H9 (cell line): ENCODE results near the gene ALOX5. TPM values are rescaled to one million over a fixed set of nuclear protein-coding genes. Genes with fewer than 3 reads are reported as not detected.

Experiments used
- DNase-seq: peaks from one replicate; pipeline ENCODE4 v3.0.0-alpha.2; 2017
- H2AFZ ChIP-seq: one replicate; pipeline ENCODE4 v1.6.1; 2013; ENCODE audit warnings: mild to moderate bottlenecking, low read length, control low read depth, moderate library complexity
- H2AK5ac ChIP-seq: 2 replicates; pipeline ENCODE4 v1.6.1; 2013; ENCODE audit warnings: low read length, control low read depth, mixed read lengths; ENCODE audit not compliant: insufficient read length
- H2BK120ac ChIP-seq: one replicate; pipeline ENCODE4 v1.6.1; 2013; ENCODE audit warnings: low read depth, mild to moderate bottlenecking, low read length, control low read depth, inconsistent platforms; ENCODE audit not compliant: poor library complexity, severe bottlenecking
- H2BK12ac ChIP-seq: 2 replicates; pipeline ENCODE4 v1.6.1; 2013; ENCODE audit warnings: low read length, control low read depth, mixed read lengths, low read depth; ENCODE audit not compliant: insufficient read length
- H2BK15ac ChIP-seq: 2 replicates; pipeline ENCODE4 v1.6.1; 2013; ENCODE audit warnings: low read depth, low read length, control low read depth
- H2BK20ac ChIP-seq: one replicate; pipeline ENCODE4 v1.6.1; 2013; ENCODE audit warnings: low read depth, mild to moderate bottlenecking, low read length, control low read depth, inconsistent platforms; ENCODE audit not compliant: poor library complexity, severe bottlenecking
- H2BK5ac ChIP-seq: 2 replicates; pipeline ENCODE4 v1.6.1; 2013; ENCODE audit warnings: low read length, control low read depth, mixed read lengths; ENCODE audit not compliant: insufficient read length
- H3K14ac ChIP-seq: 2 replicates; pipeline ENCODE4 v1.6.1; 2013; ENCODE audit warnings: low read length, control low read depth; ENCODE audit not compliant: insufficient read depth
- H3K18ac ChIP-seq: 2 replicates; pipeline ENCODE4 v1.6.1; 2013; ENCODE audit warnings: low read depth, mild to moderate bottlenecking, mixed read lengths, low read length, control low read depth; ENCODE audit not compliant: insufficient read length
- H3K23ac ChIP-seq: 2 replicates; pipeline ENCODE4 v1.6.1; 2013; ENCODE audit warnings: low read length, control low read depth, mixed read lengths, low read depth; ENCODE audit not compliant: insufficient read length
- H3K23me2 ChIP-seq: 2 replicates; pipeline ENCODE4 v1.6.1; 2013; ENCODE audit warnings: low read depth, mild to moderate bottlenecking, mixed read lengths, low read length, control low read depth; ENCODE audit not compliant: insufficient read length, poor library complexity, severe bottlenecking
- H3K27ac ChIP-seq: 2 replicates; pipeline ENCODE4 v1.5.1; 2013; ENCODE audit warnings: low read length, control low read depth, mixed read lengths, low read depth; ENCODE audit not compliant: insufficient read length
- H3K27me3 ChIP-seq: 2 replicates; pipeline ENCODE4 v1.6.1; 2013; ENCODE audit warnings: low read length, control low read depth, inconsistent platforms; ENCODE audit not compliant: insufficient read depth
- H3K4ac ChIP-seq: 2 replicates; pipeline ENCODE4 v1.6.1; 2013; ENCODE audit warnings: low read depth, mild to moderate bottlenecking, control low read depth, inconsistent platforms, low read length, moderate library complexity
- H3K4me1 ChIP-seq: 2 replicates; pipeline ENCODE4 v1.6.1; 2013; ENCODE audit warnings: low read length, control low read depth, inconsistent platforms; ENCODE audit not compliant: insufficient read depth
- H3K4me2 ChIP-seq: 2 replicates; pipeline ENCODE4 v1.6.1; 2013; ENCODE audit warnings: low read length, control low read depth, mixed read lengths; ENCODE audit not compliant: insufficient read length, insufficient read depth
- H3K56ac ChIP-seq: 2 replicates; pipeline ENCODE4 v1.6.1; 2013; ENCODE audit warnings: low read depth, mild to moderate bottlenecking, mixed read lengths, low read length, control low read depth; ENCODE audit not compliant: insufficient read length
- H3K79me1 ChIP-seq: 2 replicates; pipeline ENCODE4 v1.6.1; 2013; ENCODE audit warnings: low read depth, mild to moderate bottlenecking, moderate library complexity, low read length, control low read depth, inconsistent platforms; ENCODE audit not compliant: insufficient read depth, poor library complexity, severe bottlenecking
- H3K79me2 ChIP-seq: 2 replicates; pipeline ENCODE4 v1.6.1; 2013; ENCODE audit warnings: low read length, control low read depth, inconsistent platforms; ENCODE audit not compliant: insufficient read depth
- H3K9ac ChIP-seq: 2 replicates; pipeline ENCODE4 v1.6.1; 2013; ENCODE audit warnings: low read length, control low read depth, mixed read lengths; ENCODE audit not compliant: insufficient read length; ENCODE audit errors: extremely low read depth
- H3K9me3 ChIP-seq: one replicate; pipeline ENCODE4 v1.6.1; 2013; ENCODE audit warnings: low read depth, low read length, inconsistent platforms; ENCODE audit not compliant: control insufficient read depth
- H3T11ph ChIP-seq: one replicate; pipeline ENCODE4 v1.6.1; 2013; ENCODE audit warnings: mild to moderate bottlenecking, low read length, control low read depth, inconsistent platforms
- H4K20me1 ChIP-seq: one replicate; pipeline ENCODE4 v1.6.1; 2013; ENCODE audit not compliant: control insufficient read depth, insufficient read length, insufficient read depth
- H4K5ac ChIP-seq: 2 replicates; pipeline ENCODE4 v1.6.1; 2013; ENCODE audit warnings: low read depth, mild to moderate bottlenecking, mixed read lengths, low read length, control low read depth; ENCODE audit not compliant: insufficient read length
- H4K8ac ChIP-seq: replicated peaks from 2 replicates; pipeline ENCODE4 v1.6.1; 2013; ENCODE audit warnings: low read length, control low read depth, mixed read lengths, low read depth; ENCODE audit not compliant: insufficient read length
- H4K91ac ChIP-seq: 2 replicates; pipeline ENCODE4 v1.6.1; 2013; ENCODE audit warnings: low read depth, mild to moderate bottlenecking, moderate library complexity, mixed read lengths, low read length, control low read depth; ENCODE audit not compliant: insufficient read length
- H3K27ac Mint-ChIP-seq, 3 experiments: 2 replicates in 2 of 3; 3 replicates in 1 of 3; pipeline ENCODE4 v1.8.0; 2020 to 2021; ENCODE audit warnings: mixed read lengths in 3 of 3, mild to moderate bottlenecking in 1 of 3, moderate library complexity in 1 of 3
- H3K27me3 Mint-ChIP-seq: 2 replicates; pipeline ENCODE4 v1.8.0; 2021; ENCODE audit warnings: low read depth, mild to moderate bottlenecking, moderate library complexity, mixed read lengths
- H3K36me3 Mint-ChIP-seq, 3 experiments: 2 replicates in 2 of 3; 3 replicates in 1 of 3; pipeline ENCODE4 v1.8.0; 2020 to 2021; ENCODE audit warnings: low read depth in 3 of 3, mixed read lengths in 3 of 3; ENCODE audit not compliant: insufficient read depth in 1 of 3
- H3K4me1 Mint-ChIP-seq, 2 experiments: 2 replicates each; pipeline ENCODE4 v1.8.0; 2020; ENCODE audit warnings: mixed read lengths in 2 of 2
- H3K4me3 Mint-ChIP-seq, 2 experiments: 2 replicates in 1 of 2; 3 replicates in 1 of 2; pipeline ENCODE4 v1.8.0; 2020 to 2021; ENCODE audit warnings: mild to moderate bottlenecking in 2 of 2, mixed read lengths in 2 of 2, moderate library complexity in 1 of 2
- H3K9me3 Mint-ChIP-seq, 2 experiments: 2 replicates in 1 of 2; 3 replicates in 1 of 2; pipeline ENCODE4 v1.8.0; 2020; ENCODE audit warnings: mild to moderate bottlenecking in 2 of 2, mixed read lengths in 2 of 2, moderate library complexity in 1 of 2
- WGBS: extraction: QIAGEN DNeasy Blood & Tissue Kit; methylation state at CpG from one replicate; pipeline ENCODE4 v1.1.7; 2013; ENCODE audit warnings: missing lambda C conversion rate, low lambda C conversion rate, mixed read lengths; ENCODE audit not compliant: insufficient read length; ENCODE audit errors: extremely low coverage; 5-methylcytosine and 5-hydroxymethylcytosine counted together
- total RNA-seq: library from RNA; stranded (reverse); gene quantifications from 2 replicates; pipeline ENCODE4 v1.2.1, GENCODE V29; 2021
- TF ChIP-seq, protein P1 (sequence below): fragments of 200-600 bp; sonication (generic); conservative IDR thresholded peaks from 3 replicates; pipeline ENCODE4 v1.8.0; 2021; ENCODE audit warnings: antibody characterized with exemption, mild to moderate bottlenecking

ALOX5 gene
- total RNA-seq, 1 experiment from 2014 or later: 3.7 TPM

DNA sequence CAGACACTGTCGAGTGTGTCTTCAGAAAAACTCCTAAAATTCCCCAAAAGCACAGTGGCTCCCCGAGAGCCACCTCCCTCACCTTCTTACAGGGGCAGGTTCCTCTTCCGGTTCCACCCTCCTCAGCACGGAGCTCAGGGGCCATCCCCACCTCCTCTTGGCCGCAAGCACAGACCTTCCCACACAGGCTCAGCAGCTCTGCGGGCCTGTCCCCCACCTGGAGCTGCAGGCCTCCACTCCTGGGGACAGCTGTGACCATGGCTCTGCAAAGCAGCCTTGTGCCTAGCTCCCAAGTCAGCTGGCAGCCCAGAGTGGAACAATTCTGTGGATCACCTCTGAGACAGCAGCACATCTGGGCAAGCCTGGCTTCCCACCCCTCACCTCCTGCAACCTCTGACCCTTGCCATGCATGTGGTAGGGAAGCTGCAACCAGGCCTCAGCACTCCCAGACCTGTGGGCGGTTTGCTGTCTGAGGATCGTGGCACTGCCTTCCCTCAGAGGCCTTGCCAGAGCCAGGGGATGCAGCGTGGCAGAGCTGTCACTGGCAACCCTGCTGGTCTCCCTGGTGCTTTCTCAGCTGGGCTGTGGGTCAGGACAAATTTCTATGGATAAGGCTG, 79.7 kb downstream of the ALOX5 start:
- Histone ChIP-seq H3K14ac (no peak overlapping the region; the same call in 1 of the 2 replicates), H4K8ac (no peak overlapping the region), H4K91ac (no peak overlapping the region), H3K18ac (no peak overlapping the region), H2BK20ac (no peak overlapping the region), H4K20me1 (no peaks in the 10 kb centered on the region), H3K4me1 (no peaks in the 10 kb centered on the region), H3K27ac (no peak overlapping the region), H2BK120ac (no peak overlapping the region), H2BK5ac (no peak overlapping the region), H3K23me2 (no peaks in the 10 kb centered on the region), H2AK5ac (no peak overlapping the region), H2BK15ac (no peak overlapping the region), H4K5ac (no peak overlapping the region), H3T11ph (no peak overlapping the region), H2AFZ (no peak overlapping the region), H3K9ac (no peak overlapping the region), H3K27me3 (no peaks in the 10 kb centered on the region), H3K4ac (no peak overlapping the region), H3K56ac (no peak overlapping the region), H3K23ac (no peak overlapping the region), H3K79me1 (no peaks in the 10 kb centered on the region), H3K9me3 (no peaks in the 10 kb centered on the region), H3K4me2 (no peak overlapping the region), H2BK12ac (no peak overlapping the region), H3K79me2 (no peaks in the 10 kb centered on the region)
- no peak overlapping the region for H3K4me3 Mint-ChIP-seq
- DNase-seq: no peak
- H3K27ac Mint-ChIP-seq: peak overlapping the region in 2 of 3 experiments; percentile 33 to 49; a peak in 3 of 7 replicates
- H3K9me3 Mint-ChIP-seq: peaks cover 0 to 3% of the 10 kb centered on the region in 2 experiments; a peak in 1 of 5 replicates
- peaks cover 0 to 3% of the 10 kb centered on the region in 2 experiments; a peak in 2 of 4 replicates for H3K4me1 Mint-ChIP-seq
- H3K36me3 Mint-ChIP-seq: peaks cover 0 to 6% (median 0%) of the 10 kb centered on the region in 3 experiments; a peak in 3 of 7 replicates
- H3K27me3 Mint-ChIP-seq: no peaks in the 10 kb centered on the region
- TF ChIP-seq, protein P1, sequence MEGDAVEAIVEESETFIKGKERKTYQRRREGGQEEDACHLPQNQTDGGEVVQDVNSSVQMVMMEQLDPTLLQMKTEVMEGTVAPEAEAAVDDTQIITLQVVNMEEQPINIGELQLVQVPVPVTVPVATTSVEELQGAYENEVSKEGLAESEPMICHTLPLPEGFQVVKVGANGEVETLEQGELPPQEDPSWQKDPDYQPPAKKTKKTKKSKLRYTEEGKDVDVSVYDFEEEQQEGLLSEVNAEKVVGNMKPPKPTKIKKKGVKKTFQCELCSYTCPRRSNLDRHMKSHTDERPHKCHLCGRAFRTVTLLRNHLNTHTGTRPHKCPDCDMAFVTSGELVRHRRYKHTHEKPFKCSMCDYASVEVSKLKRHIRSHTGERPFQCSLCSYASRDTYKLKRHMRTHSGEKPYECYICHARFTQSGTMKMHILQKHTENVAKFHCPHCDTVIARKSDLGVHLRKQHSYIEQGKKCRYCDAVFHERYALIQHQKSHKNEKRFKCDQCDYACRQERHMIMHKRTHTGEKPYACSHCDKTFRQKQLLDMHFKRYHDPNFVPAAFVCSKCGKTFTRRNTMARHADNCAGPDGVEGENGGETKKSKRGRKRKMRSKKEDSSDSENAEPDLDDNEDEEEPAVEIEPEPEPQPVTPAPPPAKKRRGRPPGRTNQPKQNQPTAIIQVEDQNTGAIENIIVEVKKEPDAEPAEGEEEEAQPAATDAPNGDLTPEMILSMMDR: no peak
- no CpG with 5 or more reads among the region's 9 CpGs for WGBS
